ENCODE measurements around the gene DDIAS.

GRCh38 chr11:82902880-82903279 is 1.3 kb downstream of the DDIAS start:
- TF ChIP-seq EZH2 (IDR thresholded peaks at IDR 0.05; ENCODE audit: borderline replicate concordance, low read depth, low read length, severe bottlenecking) = no peak
- TF ChIP-seq, protein P1, sequence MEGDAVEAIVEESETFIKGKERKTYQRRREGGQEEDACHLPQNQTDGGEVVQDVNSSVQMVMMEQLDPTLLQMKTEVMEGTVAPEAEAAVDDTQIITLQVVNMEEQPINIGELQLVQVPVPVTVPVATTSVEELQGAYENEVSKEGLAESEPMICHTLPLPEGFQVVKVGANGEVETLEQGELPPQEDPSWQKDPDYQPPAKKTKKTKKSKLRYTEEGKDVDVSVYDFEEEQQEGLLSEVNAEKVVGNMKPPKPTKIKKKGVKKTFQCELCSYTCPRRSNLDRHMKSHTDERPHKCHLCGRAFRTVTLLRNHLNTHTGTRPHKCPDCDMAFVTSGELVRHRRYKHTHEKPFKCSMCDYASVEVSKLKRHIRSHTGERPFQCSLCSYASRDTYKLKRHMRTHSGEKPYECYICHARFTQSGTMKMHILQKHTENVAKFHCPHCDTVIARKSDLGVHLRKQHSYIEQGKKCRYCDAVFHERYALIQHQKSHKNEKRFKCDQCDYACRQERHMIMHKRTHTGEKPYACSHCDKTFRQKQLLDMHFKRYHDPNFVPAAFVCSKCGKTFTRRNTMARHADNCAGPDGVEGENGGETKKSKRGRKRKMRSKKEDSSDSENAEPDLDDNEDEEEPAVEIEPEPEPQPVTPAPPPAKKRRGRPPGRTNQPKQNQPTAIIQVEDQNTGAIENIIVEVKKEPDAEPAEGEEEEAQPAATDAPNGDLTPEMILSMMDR (IDR thresholded peaks at IDR 0.05; ENCODE audit: extremely low read depth in 1 of 2, insufficient read depth in 1 of 2, low read depth in 1 of 2, low read length in 2 of 2) = no peak
- TF ChIP-seq FOS (IDR thresholded peaks at IDR 0.05; ENCODE audit: borderline replicate concordance, insufficient read depth, low read length) = no peak
- no peak for TF ChIP-seq POLR2AphosphoS5 (IDR thresholded peaks at IDR 0.05; ENCODE audit: insufficient read depth, low read depth, low read length)
- no peak for TF ChIP-seq POLR2A (IDR thresholded peaks at IDR 0.05; ENCODE audit: low read depth, low read length)
- TF ChIP-seq MYC (IDR thresholded peaks at IDR 0.05; ENCODE audit: low read depth, low read length) = no peak
- TF ChIP-seq MAX (IDR thresholded peaks at IDR 0.05; ENCODE audit: insufficient read depth, insufficient read length) = no peak
